Gastrocnemius medialis (tissue), 4 donors: ENCODE results near the gene MT1A. TPM values are rescaled to one million over a fixed set of nuclear protein-coding genes. Genes with fewer than 3 reads are reported as not detected.

ENCODE experiments used
- ATAC-seq, 2 donors: fragments of 150-250 bp; one replicate each; pipeline ENCODE4 v1.9.1; 2016
- DNase-seq, 2 donors: peaks; one replicate each; pipeline ENCODE4 v3.0.0-alpha.2; 2019
- H3K27ac ChIP-seq, 4 donors: fragments of 200-600 bp; sonication (generic); 1 replicate in 1 of 4; 2 replicates in 3 of 4; pipeline ENCODE4 v1.5.1; 2016 to 2018; ENCODE audit warnings: mild to moderate bottlenecking in 2 of 4, moderate library complexity in 1 of 4
- H3K27me3 ChIP-seq, 3 donors: fragments of 200-600 bp; sonication (generic) in 2 of 3; 1 replicate in 1 of 3; 2 replicates in 2 of 3; pipeline versions ENCODE4 v1.5.1 to v1.6.0; 2016 to 2019; ENCODE audit warnings: mild to moderate bottlenecking in 1 of 3, moderate library complexity in 1 of 3
- H3K36me3 ChIP-seq, 2 donors: fragments of 200-600 bp; sonication (generic) in 1 of 2; one replicate each; pipeline ENCODE4 v1.5.1; 2017 to 2018
- H3K4me1 ChIP-seq, 2 donors: fragments of 200-600 bp; sonication (generic) in 1 of 2; one replicate each; pipeline ENCODE4 v1.5.1; 2016 to 2017; ENCODE audit warnings: mild to moderate bottlenecking in 2 of 2
- H3K4me3 ChIP-seq, 4 donors: fragments of 200-600 bp; sonication (generic) in 3 of 4; 1 replicate in 1 of 4; 2 replicates in 3 of 4; pipeline ENCODE4 v1.5.1; 2016 to 2019; ENCODE audit warnings: mild to moderate bottlenecking in 2 of 4
- H3K9me3 ChIP-seq, 3 donors: fragments of 200-600 bp; sonication (generic) in 2 of 3; 1 replicate in 1 of 3; 2 replicates in 2 of 3; pipeline ENCODE4 v1.5.1; 2016 to 2019
- CTCF ChIP-seq, 5 experiments: fragments of 450-650 bp in 3 of 5; fragments of 200-600 bp in 2 of 5; sonication (generic) in 2 of 5; IDR thresholded peaks in 4 of 5; conservative IDR thresholded peaks in 1 of 5; 1 replicate in 4 of 5; 2 replicates in 1 of 5; pipeline ENCODE4 v1.5.1; 2016 to 2019; ENCODE audit warnings: antibody characterized with exemption in 5 of 5, mild to moderate bottlenecking in 3 of 5, moderate library complexity in 3 of 5
- POLR2A ChIP-seq, 2 donors: fragments of 450-650 bp; IDR thresholded peaks; one replicate each; pipeline ENCODE4 v1.6.1; 2017; ENCODE audit warnings: antibody characterized with exemption in 2 of 2, mild to moderate bottlenecking in 2 of 2, moderate library complexity in 2 of 2
- in situ Hi-C, 4 donors: fragments of 200-750 bp; cut with MboI; loops; one replicate each; pipeline versions ENCODE4 v1.15.0 to v1.8.0; 2017; ENCODE audit warnings: low sequenced_read_pairs in 4 of 4
- intact Hi-C: fragments of 100-400 bp; cut with DNase I; formaldehyde crosslinking; loops from one replicate; pipeline ENCODE4 v1.15.1; 2023; ENCODE audit warnings: low total_unique reads
- total RNA-seq, 4 donors: library from RNA; depleted of rRNA; stranded (reverse); fragments of >200 nt; gene quantifications; one replicate each; pipeline versions ENCODE4 v1.1.0 to v1.2.3, GENCODE V29; 2016

Gene MT1A
- total RNA-seq, 4 donors from 2014 or later: 17.3 to 34.9 (median 20.2) TPM; not detected in 1

- DNase-seq (no peak), ATAC-seq (no peak)
- intact Hi-C loops: no loop called here
- no peak overlapping the region for H3K4me3 ChIP-seq
- peaks cover 0 to 7% (median under 1%) of the 10 kb centered on the region in 3 donors for H3K27me3 ChIP-seq
- no peak overlapping the region for H3K27ac ChIP-seq
- in situ Hi-C loops: no loop called here
- H3K36me3 ChIP-seq: no peaks in the 10 kb centered on the region
- TF ChIP-seq POLR2A (IDR thresholded peaks at IDR 0.05): no peak
- no peak for TF ChIP-seq CTCF (IDR thresholded peaks at IDR 0.05 in 4 of 5, conservative IDR thresholded peaks at IDR 0.05 in 1 of 5)
- H3K9me3 ChIP-seq: no peaks in the 10 kb centered on the region
- peaks cover 0 to under 1% of the 10 kb centered on the region in 2 donors for H3K4me1 ChIP-seq
Observed at GRCh38 chr16:56652600-56652999, 14.1 kb downstream of the MT1A start.

- Histone ChIP-seq H3K9me3 (no peaks in the 10 kb centered on the region), H3K36me3 (no peaks in the 10 kb centered on the region), H3K27me3 (peaks cover 0 to 2% (median under 1%) of the 10 kb centered on the region in 3 donors), H3K4me1 (peaks cover 0 to 4% of the 10 kb centered on the region in 2 donors), H3K27ac (no peak overlapping the region), H3K4me3 (no peak overlapping the region)
- ATAC-seq (no peak), DNase-seq (no peak)
- intact Hi-C loops (no loop called here), in situ Hi-C loops (no loop called here)
- no peak for TF ChIP-seq POLR2A (IDR thresholded peaks at IDR 0.05)
- no peak for TF ChIP-seq CTCF (IDR thresholded peaks at IDR 0.05 in 4 of 5, conservative IDR thresholded peaks at IDR 0.05 in 1 of 5)
Observed at GRCh38 chr16:56653218-56653617, 14.8 kb downstream of the MT1A start.

GRCh38 chr16:56657555-56658326 lies 19.3 kb downstream of the MT1A start, which contains the start of gene MT1F:
MT1F (plus strand) TSS chr16:56657959; CDS start chr16:56658059, 100 bp downstream.
- peaks cover 5 to 13% (median 8%) of the 10 kb centered on the region in 3 donors for H3K27me3 ChIP-seq
- peaks cover 0 to 7% of the 10 kb centered on the region in 2 donors for H3K4me1 ChIP-seq
- H3K4me3 ChIP-seq: peak within 1 kb of the TSS; percentile 42 to 67 (median 58)
- DNase-seq (peak; percentile 34 to 71), ATAC-seq (peak; percentile 71 to 83)
- intact Hi-C loops (no loop called here), in situ Hi-C loops (no loop called here)
- H3K27ac ChIP-seq: peak within 1 kb of the TSS in 2 of 4 donors; percentile 20 to 49
- TF ChIP-seq CTCF (IDR thresholded peaks at IDR 0.05 in 4 of 5, conservative IDR thresholded peaks at IDR 0.05 in 1 of 5) (no peak), POLR2A (IDR thresholded peaks at IDR 0.05) (peak in 1 of 2 donors; percentile 11)
- no peaks in the 10 kb centered on the region for H3K9me3 ChIP-seq
- H3K36me3 ChIP-seq: no peaks in the 10 kb centered on the region

GRCh38 chr16:56658327-56658875 lies 19.9 kb downstream of the MT1A start:
- Histone ChIP-seq H3K4me3 (peak overlapping the region in 3 of 4 donors; percentile 42 to 61 (median 55)), H3K36me3 (no peaks in the 10 kb centered on the region), H3K27ac (peak overlapping the region in 1 of 4 donors; percentile 49), H3K9me3 (no peaks in the 10 kb centered on the region), H3K27me3 (peaks cover 12 to 18% (median 14%) of the 10 kb centered on the region in 3 donors), H3K4me1 (peaks cover 0 to 7% of the 10 kb centered on the region in 2 donors)
- DNase-seq: no peak
- TF ChIP-seq POLR2A (IDR thresholded peaks at IDR 0.05): no peak
- no peak for TF ChIP-seq CTCF (IDR thresholded peaks at IDR 0.05 in 4 of 5, conservative IDR thresholded peaks at IDR 0.05 in 1 of 5)
- no peak for ATAC-seq
- intact Hi-C loops (no loop called here), in situ Hi-C loops (no loop called here)
